Ishikawa (cell line): Measurements from ENCODE around the gene DOCK8.

Experiments
- CEBPB ChIP-seq: IDR thresholded peaks from 2 replicates; pipeline ENCODE4 v1.6.1; 2012
- EP300 ChIP-seq: IDR thresholded peaks from 2 replicates; pipeline ENCODE4 v1.6.1; 2012; ENCODE audit warnings: borderline replicate concordance
- MAX ChIP-seq: IDR thresholded peaks from 2 replicates; pipeline ENCODE4 v1.6.1; 2012
- RAD21 ChIP-seq: IDR thresholded peaks from 2 replicates; pipeline ENCODE4 v1.6.1; 2012; ENCODE audit warnings: low read depth
- REST ChIP-seq: IDR thresholded peaks from 2 replicates; pipeline ENCODE4 v1.6.1; 2012; ENCODE audit warnings: low read depth, mild to moderate bottlenecking
- TAF1 ChIP-seq: IDR thresholded peaks from 2 replicates; pipeline ENCODE4 v1.6.1; 2012; ENCODE audit warnings: low read depth, mild to moderate bottlenecking

DNA sequence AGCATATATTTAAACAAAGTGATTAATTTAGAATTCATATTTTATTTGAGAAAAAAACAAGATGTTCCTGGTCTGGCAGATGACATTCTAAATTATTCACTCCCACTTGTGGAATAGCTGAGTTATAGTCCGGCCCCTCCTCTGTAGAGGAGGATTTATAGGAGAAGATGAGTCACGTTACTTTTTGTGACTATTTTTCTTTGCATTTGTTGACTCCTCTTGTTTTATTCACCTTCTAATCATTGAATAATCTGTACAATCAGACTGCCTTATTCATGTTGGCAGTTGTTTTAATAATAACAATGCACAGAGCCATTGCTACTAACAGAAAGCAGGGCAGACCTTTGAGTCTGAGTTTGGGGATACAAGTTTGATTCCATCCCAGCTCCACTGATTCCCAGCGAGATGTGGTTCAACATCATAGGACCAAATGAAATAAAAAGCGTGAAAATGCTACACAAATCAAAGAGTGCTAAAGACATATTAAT, 23.2 kb downstream of the DOCK8 start:
- TF ChIP-seq REST (no peak), EP300 (no peak), TAF1 (no peak), MAX (no peak), RAD21 (no peak), CEBPB (no peak)
